ENCODE data around the gene PIGT. TPM values are rescaled to one million over a fixed set of nuclear protein-coding genes. Genes with fewer than 3 reads are reported as not detected.

PIGT gene
- total and polyA plus RNA-seq, 9 donors, result 30.0 to 172 (median 69.3) TPM

DNA sequence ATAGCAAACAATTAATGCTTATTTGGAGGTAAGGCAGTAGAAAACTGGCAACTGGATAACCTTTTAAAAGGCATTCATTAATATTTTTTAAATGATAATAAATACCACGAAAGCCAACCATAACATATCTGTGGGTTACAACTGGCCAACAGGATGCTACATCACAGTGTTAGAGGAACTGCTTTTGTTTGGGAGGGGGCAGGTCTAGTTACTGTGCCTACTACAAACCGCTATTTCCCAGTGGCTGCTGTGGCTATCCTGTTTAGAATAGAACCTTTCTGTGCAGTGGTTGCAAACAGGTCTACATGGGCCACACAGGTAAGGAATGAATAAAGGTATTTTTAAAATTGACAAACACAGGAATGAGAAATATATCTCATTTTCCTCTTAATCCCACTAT is 976 bp downstream of the PIGT start:
- Histone ChIP-seq H3K9me3 (no peaks in the 10 kb centered on the region), H3K27ac (no peak overlapping the region), H3K36me3 (no peaks in the 10 kb centered on the region), H3K27me3 (no peaks in the 10 kb centered on the region), H3K4me3 (peak overlapping the region; percentile 95), H3K4me1 (ENCODE audit: insufficient read depth) (peaks cover 5% of the 10 kb centered on the region)
- intact Hi-C loops (cut with DNase I), result loop anchor here in 1 of 4 donors (5.0 to 10.0 kb wide), 2 partner anchors 45 to 772 kb away; no protein-coding TSS in a partner anchor
- no peak for DNase-seq
- TF ChIP-seq EP300 (IDR thresholded peaks at IDR 0.05), result no peak
- no peak for TF ChIP-seq POLR2A (IDR thresholded peaks at IDR 0.05)
- TF ChIP-seq, protein P1, sequence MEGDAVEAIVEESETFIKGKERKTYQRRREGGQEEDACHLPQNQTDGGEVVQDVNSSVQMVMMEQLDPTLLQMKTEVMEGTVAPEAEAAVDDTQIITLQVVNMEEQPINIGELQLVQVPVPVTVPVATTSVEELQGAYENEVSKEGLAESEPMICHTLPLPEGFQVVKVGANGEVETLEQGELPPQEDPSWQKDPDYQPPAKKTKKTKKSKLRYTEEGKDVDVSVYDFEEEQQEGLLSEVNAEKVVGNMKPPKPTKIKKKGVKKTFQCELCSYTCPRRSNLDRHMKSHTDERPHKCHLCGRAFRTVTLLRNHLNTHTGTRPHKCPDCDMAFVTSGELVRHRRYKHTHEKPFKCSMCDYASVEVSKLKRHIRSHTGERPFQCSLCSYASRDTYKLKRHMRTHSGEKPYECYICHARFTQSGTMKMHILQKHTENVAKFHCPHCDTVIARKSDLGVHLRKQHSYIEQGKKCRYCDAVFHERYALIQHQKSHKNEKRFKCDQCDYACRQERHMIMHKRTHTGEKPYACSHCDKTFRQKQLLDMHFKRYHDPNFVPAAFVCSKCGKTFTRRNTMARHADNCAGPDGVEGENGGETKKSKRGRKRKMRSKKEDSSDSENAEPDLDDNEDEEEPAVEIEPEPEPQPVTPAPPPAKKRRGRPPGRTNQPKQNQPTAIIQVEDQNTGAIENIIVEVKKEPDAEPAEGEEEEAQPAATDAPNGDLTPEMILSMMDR (IDR thresholded peaks at IDR 0.05), result no peak
- 69 to 86% (median 71%) methylated on average over 2 of the region's 2 CpGs for WGBS, 3 donors

DNA sequence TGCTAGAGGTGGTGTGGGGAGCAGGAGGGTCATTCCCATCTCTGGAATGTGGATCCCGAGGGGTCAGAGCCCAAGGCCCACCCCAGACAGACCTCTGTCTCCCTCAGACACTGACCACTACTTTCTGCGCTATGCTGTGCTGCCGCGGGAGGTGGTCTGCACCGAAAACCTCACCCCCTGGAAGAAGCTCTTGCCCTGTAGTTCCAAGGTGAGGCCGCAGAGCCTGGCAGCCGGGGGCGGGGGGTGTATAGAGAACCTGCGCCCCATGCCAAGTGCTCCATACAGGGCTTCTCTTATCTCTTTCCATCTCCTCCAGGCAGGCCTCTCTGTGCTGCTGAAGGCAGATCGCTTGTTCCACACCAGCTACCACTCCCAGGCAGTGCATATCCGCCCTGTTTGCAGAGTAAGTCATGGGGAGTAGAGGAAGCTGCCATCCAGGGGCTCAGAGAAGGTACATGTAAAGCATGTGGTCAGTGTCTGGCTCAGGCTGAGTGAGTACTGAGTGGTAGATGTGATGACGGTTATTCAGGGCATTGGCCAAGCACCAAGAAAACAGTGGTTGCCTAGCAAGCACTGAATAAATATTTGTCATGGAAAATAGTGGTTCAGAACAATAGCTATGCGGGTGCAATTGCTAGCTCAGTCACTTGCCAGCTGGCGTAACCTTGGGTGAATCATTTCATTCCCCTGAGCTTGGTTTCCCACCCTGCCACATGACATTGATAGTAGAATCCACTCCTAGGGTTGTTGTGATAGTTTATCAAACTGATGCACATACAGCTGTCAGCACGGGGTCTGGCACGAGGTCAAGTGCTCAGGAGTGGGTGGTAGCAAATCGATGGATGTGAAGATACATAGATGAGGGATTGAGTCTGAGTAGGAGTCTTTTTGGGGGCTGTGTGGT is 3.5 kb downstream of the PIGT start:
- TF ChIP-seq EP300 (IDR thresholded peaks at IDR 0.05), result no peak
- TF ChIP-seq POLR2A (IDR thresholded peaks at IDR 0.05), result no peak
- TF ChIP-seq, protein P1 (IDR thresholded peaks at IDR 0.05), result no peak
- Histone ChIP-seq H3K4me1 (ENCODE audit: insufficient read depth) (peaks cover 5% of the 10 kb centered on the region), H3K27ac (no peak overlapping the region), H3K27me3 (no peaks in the 10 kb centered on the region), H3K4me3 (no peak overlapping the region), H3K9me3 (no peaks in the 10 kb centered on the region), H3K36me3 (no peaks in the 10 kb centered on the region)
- DNase-seq, result peak in 1 of 5 donors; percentile 38
- intact Hi-C loops (cut with DNase I), result loop anchor here in 2 of 4 donors (5.0 to 10.0 kb wide), 3 partner anchors 45 to 775 kb away; partner anchors contain the start of gene TP53TG5 (in 1 of the 2)
- 78 to 81% (median 78%) methylated on average over 17 of the region's 17 CpGs for WGBS, 3 donors

DNA sequence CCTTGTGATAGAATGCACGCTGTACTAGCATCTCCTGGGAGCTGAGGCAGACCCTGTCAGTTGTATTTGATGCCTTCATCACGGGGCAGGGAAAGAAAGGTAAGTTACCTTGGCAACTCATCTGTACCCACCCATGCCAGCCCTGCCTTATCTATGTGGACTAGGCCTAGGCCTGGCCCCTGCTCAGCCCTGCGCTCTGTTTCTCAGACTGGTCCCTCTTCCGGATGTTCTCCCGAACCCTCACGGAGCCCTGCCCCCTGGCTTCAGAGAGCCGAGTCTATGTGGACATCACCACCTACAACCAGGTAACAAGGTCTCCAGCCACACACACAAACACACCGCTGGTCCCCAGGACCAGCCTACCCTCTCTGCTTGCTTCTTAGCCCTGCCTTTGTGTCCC is 4.2 kb downstream of the PIGT start:
- Histone ChIP-seq H3K9me3 (no peaks in the 10 kb centered on the region), H3K27ac (no peak overlapping the region), H3K4me1 (ENCODE audit: insufficient read depth) (peaks cover 5% of the 10 kb centered on the region), H3K27me3 (no peaks in the 10 kb centered on the region), H3K4me3 (no peak overlapping the region), H3K36me3 (no peaks in the 10 kb centered on the region)
- no peak for DNase-seq
- 88 to 95% (median 90%) methylated on average over 8 of the region's 8 CpGs for WGBS, 3 donors
- TF ChIP-seq, protein P1 (IDR thresholded peaks at IDR 0.05), result no peak
- TF ChIP-seq EP300 (IDR thresholded peaks at IDR 0.05), result no peak
- TF ChIP-seq POLR2A (IDR thresholded peaks at IDR 0.05), result no peak
- intact Hi-C loops (cut with DNase I), result loop anchor here in 1 of 4 donors (10.0 kb wide), 1 partner anchor 45 kb away; the partner anchor contains the start of gene TP53TG5

DNA sequence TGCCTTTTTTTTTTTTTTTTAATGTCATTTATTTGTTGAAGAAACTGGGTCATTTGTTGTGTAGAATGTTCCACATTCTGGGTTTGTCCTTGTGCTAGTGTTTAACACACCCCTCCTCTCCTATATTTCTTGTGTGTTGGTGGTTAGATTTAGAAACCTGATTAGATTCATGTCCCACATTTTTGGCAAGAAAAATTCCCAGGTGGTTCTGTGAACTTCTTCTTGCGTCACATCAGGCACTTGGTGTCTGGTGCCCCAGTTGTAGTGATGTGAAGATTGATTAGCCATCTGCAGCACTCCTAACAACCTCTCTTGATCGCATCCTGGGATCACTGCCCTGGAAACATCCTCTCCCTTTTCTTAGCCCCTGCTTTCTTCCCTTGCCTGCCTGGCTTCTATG is 7.8 kb downstream of the PIGT start:
- 94 to 98% (median 94%) methylated on average over 2 of the region's 2 CpGs for WGBS, 3 donors
- intact Hi-C loops (cut with DNase I), result loop anchor here in 1 of 4 donors (10.0 kb wide), 1 partner anchor 49 kb away; the partner anchor contains the start of gene TP53TG5
- TF ChIP-seq, protein P1 (IDR thresholded peaks at IDR 0.05), result no peak
- no peak for TF ChIP-seq POLR2A (IDR thresholded peaks at IDR 0.05)
- no peak for TF ChIP-seq EP300 (IDR thresholded peaks at IDR 0.05)
- Histone ChIP-seq H3K27me3 (no peaks in the 10 kb centered on the region), H3K9me3 (no peaks in the 10 kb centered on the region), H3K4me3 (no peak overlapping the region), H3K4me1 (ENCODE audit: insufficient read depth) (peaks cover 4% of the 10 kb centered on the region), H3K27ac (no peak overlapping the region), H3K36me3 (no peaks in the 10 kb centered on the region)
- DNase-seq, result no peak
